GM21447 (cell line): ENCODE data around the gene SEMA5A.

ENCODE experiments used
- ATAC-seq: cut with Tn5 transposase; IDR thresholded peaks from one replicate; pipeline ENCODE4 v1.9.1; 2021; ENCODE audit not compliant: unreplicated experiment

Gene SEMA5A

GRCh38 chr5:9444346-9444745, 101.5 kb downstream of the SEMA5A start:
- no peak for ATAC-seq

- ATAC-seq, result no peak
Measured at GRCh38 chr5:9441610-9442009, 104.3 kb downstream of the SEMA5A start.

GRCh38 chr5:9440517-9440916, 105.4 kb downstream of the SEMA5A start:
- ATAC-seq, result no peak

GRCh38 chr5:9439531-9440292, 106.2 kb downstream of the SEMA5A start:
- ATAC-seq, result no peak

DNA sequence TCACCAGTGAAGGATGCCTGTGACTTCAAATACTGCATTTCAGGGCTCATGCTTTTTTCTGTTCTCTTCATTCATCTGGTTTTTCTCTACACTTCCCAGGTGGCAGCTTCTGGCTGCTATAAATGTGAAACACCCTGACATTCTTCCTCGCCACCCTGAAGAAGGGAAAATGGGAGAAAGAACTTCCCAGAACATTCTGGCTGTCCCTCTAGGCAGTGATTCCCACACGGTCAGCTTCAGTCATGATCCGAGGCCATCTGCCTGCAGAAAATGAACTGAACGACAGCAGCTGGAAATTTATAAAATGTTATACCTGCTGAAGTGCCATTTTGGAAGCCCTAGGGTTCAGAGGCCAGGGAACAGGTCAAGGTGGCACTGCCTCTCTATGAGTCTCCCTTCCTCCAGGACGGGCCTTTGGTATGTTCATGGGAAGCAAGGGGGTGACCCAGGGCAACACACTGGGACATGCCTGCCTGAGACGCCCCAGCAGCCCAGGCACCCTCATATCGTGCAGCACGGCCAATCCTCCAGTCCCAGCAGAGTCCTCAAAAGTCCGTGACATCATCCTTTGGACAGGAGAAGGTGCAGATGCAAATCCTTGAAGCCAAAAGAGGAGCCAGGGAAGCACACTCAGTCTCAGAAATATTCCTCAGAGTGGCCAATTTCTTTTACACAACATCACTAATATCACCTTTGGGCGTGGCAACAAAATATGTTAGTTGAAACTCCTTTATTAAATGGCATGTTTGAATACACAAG, 107.1 kb downstream of the SEMA5A start:
- no peak for ATAC-seq

DNA sequence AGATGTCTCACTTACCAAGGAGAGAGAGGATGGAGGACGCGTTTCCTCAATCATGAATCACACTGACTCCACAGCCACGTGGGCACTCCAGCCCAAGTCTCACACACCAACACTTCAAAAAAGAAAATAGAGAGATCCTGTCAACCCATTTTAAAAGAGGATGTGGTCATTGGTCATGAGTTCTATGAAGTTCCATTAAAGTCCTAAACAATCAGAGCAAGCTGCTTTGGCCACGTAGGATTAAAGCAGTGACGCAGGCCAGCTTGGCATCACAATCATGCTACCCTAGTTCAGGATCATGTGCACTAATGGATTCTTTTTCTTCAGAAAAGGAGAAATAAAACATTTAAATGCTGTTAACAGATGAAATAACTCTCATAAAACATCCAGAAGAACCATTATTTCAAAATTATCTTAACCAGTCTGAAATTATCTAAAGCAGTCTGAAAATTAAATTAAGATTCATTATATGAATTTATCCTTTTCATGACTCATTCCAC, 108.1 kb downstream of the SEMA5A start:
- ATAC-seq, result no peak

DNA sequence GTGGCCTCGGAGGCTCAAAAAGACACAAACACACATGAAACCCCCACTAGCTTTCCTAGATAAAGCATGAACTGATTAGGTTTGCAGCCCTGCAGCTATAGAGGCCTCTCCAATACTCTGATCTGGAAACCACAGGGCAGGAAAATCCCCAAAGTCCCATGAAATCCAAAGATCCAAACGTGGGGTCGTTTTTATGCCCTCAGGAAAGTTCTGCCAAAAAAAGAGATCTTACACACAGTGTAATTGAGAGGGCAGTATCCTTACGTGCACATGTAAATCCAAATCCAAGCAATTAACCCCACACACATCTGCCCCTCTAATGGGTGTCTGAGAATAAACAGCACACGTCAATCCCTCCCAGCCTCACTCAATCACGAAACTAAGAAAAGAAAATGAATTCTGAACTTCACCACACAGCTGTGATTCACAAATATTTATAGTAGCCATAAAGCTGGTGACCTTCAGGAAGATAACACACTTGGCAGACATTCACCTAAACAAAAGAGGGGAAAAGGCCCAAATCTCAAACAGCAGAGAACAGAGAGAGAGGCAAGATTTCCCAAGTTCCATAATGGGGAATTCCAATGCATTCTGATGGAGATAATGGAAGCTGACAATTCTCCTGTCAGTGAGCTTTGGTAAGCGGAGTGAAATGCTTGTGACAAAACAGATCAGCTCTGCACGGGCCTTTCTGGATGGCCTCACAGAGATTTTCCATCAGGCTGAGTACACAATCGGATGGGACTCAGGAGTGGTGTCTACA, 114.2 kb downstream of the SEMA5A start:
- ATAC-seq, result no peak

- no peak for ATAC-seq
Measured at GRCh38 chr5:9431151-9431495, 114.8 kb downstream of the SEMA5A start.

DNA sequence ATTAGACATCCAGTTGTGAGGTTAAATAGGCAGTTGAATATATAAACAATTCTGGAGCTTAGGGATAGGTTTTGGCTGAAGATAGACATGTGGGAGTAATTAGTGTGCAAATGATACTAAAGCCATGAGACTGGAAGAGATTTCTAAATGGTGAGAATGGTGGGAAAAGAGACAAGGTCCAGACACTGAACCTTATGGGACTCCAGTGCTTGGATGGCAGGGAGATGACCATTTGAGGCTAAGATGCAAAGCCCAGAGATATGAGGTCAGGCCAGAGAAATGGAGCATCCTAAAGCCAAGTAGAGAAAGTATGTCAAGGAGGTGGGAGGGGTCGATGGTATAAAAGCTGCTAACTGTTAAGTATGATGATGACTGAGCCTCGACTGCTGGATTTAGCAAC, 115.6 kb downstream of the SEMA5A start:
- ATAC-seq, result no peak

DNA sequence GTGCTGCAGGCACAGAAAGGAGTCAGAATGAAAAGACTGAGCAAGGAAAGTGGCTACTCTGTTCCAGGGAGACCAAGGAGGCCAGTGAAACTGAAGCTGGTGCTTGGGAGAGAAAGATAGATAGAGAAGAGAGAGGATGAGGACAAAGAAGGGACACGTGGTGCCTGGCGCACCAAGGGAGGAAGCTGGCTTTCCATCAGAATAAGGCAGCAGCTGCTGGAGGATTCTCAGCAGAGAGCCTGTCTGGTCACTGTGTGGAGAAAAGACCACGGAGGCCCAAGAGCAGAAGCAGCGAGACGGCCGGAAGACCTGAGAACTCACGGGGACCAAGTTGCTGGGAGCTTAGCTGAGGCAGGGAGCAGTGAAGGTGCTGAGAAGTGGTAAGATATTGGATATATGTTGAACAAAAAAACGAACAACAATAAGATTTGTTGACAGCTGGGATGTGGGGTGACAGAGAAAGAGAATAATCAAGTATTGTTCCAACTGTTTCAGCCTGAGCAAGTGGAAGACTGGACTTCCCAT, 116.1 kb downstream of the SEMA5A start:
- ATAC-seq, result no peak

DNA sequence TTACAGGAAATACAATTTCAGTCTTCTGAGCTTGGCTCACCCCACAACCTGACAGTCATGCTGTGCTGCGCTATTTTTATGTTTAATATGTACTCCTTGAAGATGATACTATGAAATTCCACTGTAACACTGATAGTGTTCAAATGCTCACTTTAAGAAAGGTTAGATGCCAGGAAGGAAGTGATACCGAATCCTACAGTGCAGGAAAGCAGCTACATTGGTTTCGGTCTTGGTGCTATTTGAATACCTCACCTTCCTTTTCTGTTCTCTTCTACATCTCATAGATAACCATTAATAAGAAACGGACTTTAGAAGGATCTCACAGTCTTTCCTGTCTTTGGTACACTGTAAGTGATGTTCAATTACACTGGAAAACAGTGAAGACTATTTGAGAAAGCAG, 117.6 kb downstream of the SEMA5A start:
- ATAC-seq, result no peak

- ATAC-seq, result no peak
Measured at GRCh38 chr5:9425710-9426109, 120.2 kb downstream of the SEMA5A start.

GRCh38 chr5:9423571-9423970, 122.3 kb downstream of the SEMA5A start:
- ATAC-seq, result no peak

- no peak for ATAC-seq
Measured at GRCh38 chr5:9421884-9422283, 124.0 kb downstream of the SEMA5A start.

DNA sequence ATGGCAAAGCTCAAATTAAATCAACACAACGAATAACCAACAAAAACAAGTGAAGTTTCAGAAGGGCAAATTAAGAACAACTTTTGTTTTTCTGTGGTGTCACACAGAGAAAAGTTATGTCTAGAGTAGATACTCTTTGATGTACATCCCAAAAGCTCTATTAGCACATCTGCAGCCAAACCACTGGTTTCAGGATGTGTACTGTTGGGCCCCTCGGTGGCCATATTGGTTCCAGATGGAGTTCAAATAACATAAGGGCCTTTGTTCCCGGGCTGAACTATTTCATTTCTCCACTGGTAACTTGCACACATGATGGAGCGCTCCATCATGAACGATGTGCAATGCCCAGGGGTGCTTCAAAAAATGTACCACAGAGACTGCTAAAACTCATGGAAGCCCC, 126.1 kb downstream of the SEMA5A start:
- no peak for ATAC-seq

DNA sequence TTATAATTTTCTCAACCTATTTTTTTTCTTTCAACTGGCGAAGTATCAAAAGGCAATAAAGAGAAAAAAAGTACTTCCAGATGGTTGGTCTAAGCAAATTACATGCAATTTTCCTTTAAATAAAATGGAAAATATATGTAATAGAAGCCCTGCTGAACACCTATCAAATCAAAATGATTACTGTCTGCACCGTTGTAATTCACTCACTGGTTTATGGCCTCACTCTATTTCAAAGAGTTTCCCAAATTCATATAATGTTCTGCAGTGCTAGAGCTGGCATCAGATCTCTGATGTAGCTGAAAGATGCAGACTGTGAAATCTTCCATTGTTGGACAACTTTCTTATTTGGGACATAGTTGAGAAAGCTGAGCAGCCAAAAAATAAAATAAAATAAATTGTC, 130.3 kb downstream of the SEMA5A start:
- no peak for ATAC-seq

DNA sequence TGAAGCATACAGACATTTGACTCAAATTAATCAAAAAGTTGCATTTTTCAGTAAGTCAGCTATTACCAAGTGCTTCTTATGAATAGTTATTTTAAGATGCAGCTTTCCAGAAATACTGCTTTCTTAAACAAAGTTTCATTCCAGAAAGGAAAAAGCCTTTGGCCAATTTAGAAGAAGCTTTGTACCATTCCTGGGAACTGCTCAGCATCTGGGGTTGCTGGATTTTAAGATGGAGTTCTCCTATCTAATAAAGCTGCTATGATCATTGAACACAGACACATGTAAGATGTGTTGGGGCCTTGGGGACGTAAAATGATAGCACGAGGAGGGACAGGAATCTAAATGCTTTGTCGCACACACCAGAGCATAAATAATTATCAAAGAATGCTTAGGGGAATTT, 130.8 kb downstream of the SEMA5A start:
- no peak for ATAC-seq

GRCh38 chr5:9411142-9411541, 134.7 kb downstream of the SEMA5A start:
- ATAC-seq, result no peak

- no peak for ATAC-seq
Measured at GRCh38 chr5:9409413-9409960, 136.4 kb downstream of the SEMA5A start.

DNA sequence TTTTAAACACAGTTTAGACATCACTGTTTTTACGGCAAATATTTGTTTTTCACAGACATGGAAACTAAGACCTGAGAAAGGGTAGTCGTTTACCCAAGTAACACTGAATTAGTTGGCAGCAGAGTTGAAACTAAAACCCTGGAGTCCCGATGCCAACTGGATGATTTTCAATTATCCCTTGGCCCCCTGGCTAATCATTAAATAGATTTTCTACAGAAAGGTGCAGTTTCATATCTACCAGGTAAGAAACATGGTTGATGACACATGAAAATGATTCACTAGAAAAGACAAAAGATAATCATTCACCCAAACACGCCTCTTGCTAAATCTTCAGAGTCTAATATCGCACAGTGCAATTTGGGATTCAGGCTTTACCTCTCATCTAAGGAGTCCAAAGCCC, 136.9 kb downstream of the SEMA5A start:
- no peak for ATAC-seq

- no peak for ATAC-seq
Measured at GRCh38 chr5:9405196-9405754, 140.6 kb downstream of the SEMA5A start.
